NT2/D1 (cell line): ENCODE measurements around the gene LRRC51.

ENCODE experiments used
- SUZ12 ChIP-seq: IDR thresholded peaks from 2 replicates; pipeline ENCODE4 v1.6.1; 2011; ENCODE audit not compliant: insufficient read length, insufficient read depth; ENCODE audit errors: extremely low read depth
- YY1 ChIP-seq: IDR thresholded peaks from 2 replicates; pipeline ENCODE4 v1.6.1; 2011; ENCODE audit not compliant: insufficient read length, insufficient read depth
- ZNF274 ChIP-seq: IDR thresholded peaks from 2 replicates; pipeline ENCODE4 v1.6.1; 2011; ENCODE audit warnings: mild to moderate bottlenecking, low read depth, low read length

DNA sequence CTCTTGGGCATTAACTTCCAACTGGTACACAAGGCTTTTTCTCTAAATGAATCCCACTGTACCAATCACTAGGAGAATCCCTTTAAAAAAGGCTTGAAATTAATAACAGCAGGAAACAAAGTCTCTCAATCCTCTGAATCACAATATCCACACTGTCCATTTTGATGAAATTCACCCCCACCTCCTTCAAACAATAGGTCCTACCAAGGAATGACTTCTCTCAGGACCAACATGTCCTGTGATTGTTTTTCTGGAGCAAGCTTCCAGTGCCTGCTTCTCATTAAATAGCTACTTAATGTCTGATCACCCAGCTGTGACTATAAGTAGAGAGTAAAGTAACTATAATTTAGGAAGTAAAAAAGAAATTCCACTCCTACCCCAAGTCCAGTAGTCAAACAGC is 13.4 kb upstream of the LRRC51 start:
- TF ChIP-seq SUZ12 (no peak), ZNF274 (no peak), YY1 (no peak)
